Neural cell (in vitro differentiated cells): ENCODE measurements around the gene SP3. TPM values are rescaled to one million over a fixed set of nuclear protein-coding genes. Genes with fewer than 3 reads are reported as not detected.

Experiments
- H2AFZ ChIP-seq: fragments of 200-600, 300-800 bp; sonication (generic), shearing (Covaris generic); 2 replicates; pipeline ENCODE4 v1.6.0; 2014; ENCODE audit warnings: low read depth, mild to moderate bottlenecking, antibody characterized with exemption, low read length, moderate library complexity
- H3F3A ChIP-seq: fragments of 200-600 bp; shearing (Covaris generic); 2 replicates; pipeline ENCODE4 v1.6.1; 2016; ENCODE audit warnings: mild to moderate bottlenecking, moderate library complexity, mixed read lengths, antibody characterized with exemption, low read length; ENCODE audit not compliant: insufficient read depth, poor library complexity, severe bottlenecking
- H3K27ac ChIP-seq: fragments of 200-600, 300-800 bp; sonication (generic), shearing (Covaris generic); 2 replicates; pipeline ENCODE4 v1.5.1; 2014; ENCODE audit warnings: mild to moderate bottlenecking, low read length, moderate library complexity
- H3K27me3 ChIP-seq: fragments of 300-800, 200-600 bp; sonication (generic), shearing (Covaris generic); 2 replicates; pipeline ENCODE4 v1.6.0; 2014; ENCODE audit warnings: mild to moderate bottlenecking, low read depth, low read length, moderate library complexity; ENCODE audit not compliant: insufficient read depth
- H3K36me3 ChIP-seq: fragments of 300-800, 200-600 bp; sonication (generic), shearing (Covaris generic); 2 replicates; pipeline ENCODE4 v1.5.1; 2014; ENCODE audit warnings: mild to moderate bottlenecking, antibody characterized with exemption, low read length, moderate library complexity; ENCODE audit not compliant: insufficient read depth
- H3K4me2 ChIP-seq: fragments of 300-800, 200-600 bp; sonication (generic), shearing (Covaris generic); 2 replicates; pipeline ENCODE4 v1.6.0; 2014; ENCODE audit warnings: mild to moderate bottlenecking, low read length
- H3K4me3 ChIP-seq: fragments of 300-800, 200-600 bp; sonication (generic), shearing (Covaris generic); 2 replicates; pipeline ENCODE4 v1.5.1; 2014; ENCODE audit warnings: mild to moderate bottlenecking, low read length, moderate library complexity
- H3K79me2 ChIP-seq: fragments of 200-600 bp; shearing (Covaris generic); replicated peaks from 2 replicates; pipeline ENCODE4 v1.6.0; 2014; ENCODE audit warnings: mild to moderate bottlenecking, low read length, moderate library complexity; ENCODE audit not compliant: insufficient read depth
- H3K9ac ChIP-seq: fragments of 300-800, 200-600 bp; sonication (generic), shearing (Covaris generic); 2 replicates; pipeline ENCODE4 v1.6.1; 2016; ENCODE audit warnings: mild to moderate bottlenecking, low read length, mixed read lengths
- H3K9me2 ChIP-seq: fragments of 200-600 bp; shearing (Covaris generic); 2 replicates; pipeline ENCODE4 v1.6.1; 2016; ENCODE audit warnings: mild to moderate bottlenecking, low read length, mixed read lengths; ENCODE audit not compliant: insufficient read depth
- H3K9me3 ChIP-seq: fragments of 200-600, 300-800 bp; sonication (generic), shearing (Covaris generic); 2 replicates; pipeline ENCODE4 v1.6.1; 2016; ENCODE audit warnings: mild to moderate bottlenecking, mixed run types, low read length, moderate library complexity, mixed read lengths
- H4K20me1 ChIP-seq: fragments of 200-600 bp; shearing (Covaris generic); 2 replicates; pipeline ENCODE4 v1.6.1; 2016; ENCODE audit warnings: mild to moderate bottlenecking, mixed run types; ENCODE audit not compliant: insufficient read depth
- EP300 ChIP-seq: fragments of 450-650 bp; conservative IDR thresholded peaks from 2 replicates; pipeline ENCODE4 v1.6.1; 2014; ENCODE audit warnings: antibody characterized with exemption, mild to moderate bottlenecking, moderate library complexity; ENCODE audit not compliant: poor library complexity, severe bottlenecking
- EZH2 ChIP-seq: fragments of 200-600, 300-800 bp; shearing (Covaris generic), sonication (generic); IDR thresholded peaks from 2 replicates; pipeline ENCODE4 v1.6.1; 2014; ENCODE audit warnings: antibody characterized with exemption, low read length, borderline replicate concordance, mild to moderate bottlenecking; ENCODE audit not compliant: insufficient read depth, poor library complexity, severe bottlenecking
- MXI1 ChIP-seq: fragments of 450-650 bp; conservative IDR thresholded peaks from 2 replicates; pipeline ENCODE4 v1.6.1; 2014; ENCODE audit warnings: antibody characterized with exemption, mild to moderate bottlenecking; ENCODE audit not compliant: poor library complexity, severe bottlenecking
- POLR2AphosphoS5 ChIP-seq: IDR thresholded peaks from 2 replicates; pipeline ENCODE4 v1.6.1; 2012
- RAD21 ChIP-seq: fragments of 450-650 bp; conservative IDR thresholded peaks from 2 replicates; pipeline ENCODE4 v1.6.1; 2014; ENCODE audit warnings: antibody characterized with exemption, mild to moderate bottlenecking, moderate library complexity
- SMC3 ChIP-seq: fragments of 450-650 bp; conservative IDR thresholded peaks from 2 replicates; pipeline ENCODE4 v1.6.1; 2014; ENCODE audit warnings: antibody characterized with exemption, mild to moderate bottlenecking, moderate library complexity; ENCODE audit not compliant: poor library complexity
- TAF1 ChIP-seq: IDR thresholded peaks from 2 replicates; pipeline ENCODE4 v1.6.1; 2012; ENCODE audit warnings: low read depth
- polyA plus RNA-seq: library from polyadenylated mRNA; depleted of rRNA; stranded (reverse); fragments of >200 nt; gene quantifications from 2 replicates; pipeline ENCODE4 v1.2.3, GENCODE V29; 2014
- TF ChIP-seq, protein P1 (sequence below): fragments of 450-650 bp; IDR thresholded peaks from 2 replicates; pipeline ENCODE4 v1.5.1; 2014; ENCODE audit warnings: antibody characterized with exemption, mild to moderate bottlenecking, moderate library complexity; ENCODE audit not compliant: poor library complexity, severe bottlenecking
- TF ChIP-seq, protein P2 (sequence below): IDR thresholded peaks from 2 replicates; pipeline ENCODE4 v1.6.1; 2012; ENCODE audit warnings: borderline replicate concordance

SP3 gene
- polyA plus RNA-seq, 1 donor from 2014 or later, result 57.8 TPM

DNA sequence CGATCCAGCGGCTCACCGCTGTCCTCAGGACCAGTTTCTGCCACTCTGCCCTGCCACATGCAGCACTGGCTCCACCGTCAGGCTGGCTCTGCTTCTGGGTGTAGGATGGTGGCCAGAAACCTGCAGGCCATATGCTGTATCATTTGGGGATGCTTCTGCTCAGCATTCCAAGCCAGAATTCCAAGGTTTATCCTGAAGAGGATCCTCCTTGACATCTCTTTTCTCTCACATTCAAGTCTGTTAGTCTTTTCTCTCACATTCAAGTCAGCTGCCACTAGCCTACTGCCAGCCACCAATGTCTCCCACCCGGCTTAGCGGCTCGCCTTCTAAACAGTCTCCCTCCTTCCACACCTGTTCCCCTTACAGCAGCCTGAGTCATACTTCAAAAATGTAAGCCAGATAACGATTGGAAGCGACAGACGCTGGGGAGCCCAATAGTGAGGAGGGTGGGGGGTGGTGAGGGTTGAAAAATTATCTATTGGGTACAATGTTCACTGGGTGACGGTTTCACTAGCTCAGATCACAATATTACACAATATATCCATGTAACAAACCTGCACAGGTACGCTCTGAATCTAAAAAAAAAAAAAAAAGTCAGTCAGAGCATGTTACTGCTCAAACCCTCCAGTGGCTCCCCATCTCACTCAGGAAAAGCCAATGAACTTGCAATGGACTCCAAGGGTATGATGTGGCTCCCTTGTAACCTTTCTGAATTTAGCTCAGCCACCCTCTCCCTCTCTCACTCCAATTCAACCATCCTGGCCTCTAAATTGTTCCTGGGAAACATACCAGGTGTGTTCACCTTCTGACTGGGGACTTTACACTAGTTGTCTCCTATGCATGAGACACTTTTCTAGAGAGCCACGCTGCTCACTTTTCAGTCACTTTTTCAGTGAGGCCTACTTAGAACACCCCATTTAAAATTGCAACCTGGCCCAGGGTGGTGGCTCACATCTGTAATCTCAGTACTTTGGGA, 38.8 kb upstream of the SP3 start:
- H2AFZ ChIP-seq, result no peak overlapping the region
- no peaks in the 10 kb centered on the region for H3F3A ChIP-seq
- no peaks in the 10 kb centered on the region for H3K36me3 ChIP-seq
- H3K27me3 ChIP-seq, result no peaks in the 10 kb centered on the region
- no peak overlapping the region for H3K4me3 ChIP-seq
- no peaks in the 10 kb centered on the region for H3K9me2 ChIP-seq
- H3K79me2 ChIP-seq, result no peaks in the 10 kb centered on the region
- no peaks in the 10 kb centered on the region for H4K20me1 ChIP-seq
- no peak for TF ChIP-seq RAD21
- TF ChIP-seq TAF1, result no peak
- TF ChIP-seq SMC3, result no peak
- TF ChIP-seq MXI1, result no peak
- TF ChIP-seq, protein P1, sequence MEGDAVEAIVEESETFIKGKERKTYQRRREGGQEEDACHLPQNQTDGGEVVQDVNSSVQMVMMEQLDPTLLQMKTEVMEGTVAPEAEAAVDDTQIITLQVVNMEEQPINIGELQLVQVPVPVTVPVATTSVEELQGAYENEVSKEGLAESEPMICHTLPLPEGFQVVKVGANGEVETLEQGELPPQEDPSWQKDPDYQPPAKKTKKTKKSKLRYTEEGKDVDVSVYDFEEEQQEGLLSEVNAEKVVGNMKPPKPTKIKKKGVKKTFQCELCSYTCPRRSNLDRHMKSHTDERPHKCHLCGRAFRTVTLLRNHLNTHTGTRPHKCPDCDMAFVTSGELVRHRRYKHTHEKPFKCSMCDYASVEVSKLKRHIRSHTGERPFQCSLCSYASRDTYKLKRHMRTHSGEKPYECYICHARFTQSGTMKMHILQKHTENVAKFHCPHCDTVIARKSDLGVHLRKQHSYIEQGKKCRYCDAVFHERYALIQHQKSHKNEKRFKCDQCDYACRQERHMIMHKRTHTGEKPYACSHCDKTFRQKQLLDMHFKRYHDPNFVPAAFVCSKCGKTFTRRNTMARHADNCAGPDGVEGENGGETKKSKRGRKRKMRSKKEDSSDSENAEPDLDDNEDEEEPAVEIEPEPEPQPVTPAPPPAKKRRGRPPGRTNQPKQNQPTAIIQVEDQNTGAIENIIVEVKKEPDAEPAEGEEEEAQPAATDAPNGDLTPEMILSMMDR, result no peak
- TF ChIP-seq, protein P2, sequence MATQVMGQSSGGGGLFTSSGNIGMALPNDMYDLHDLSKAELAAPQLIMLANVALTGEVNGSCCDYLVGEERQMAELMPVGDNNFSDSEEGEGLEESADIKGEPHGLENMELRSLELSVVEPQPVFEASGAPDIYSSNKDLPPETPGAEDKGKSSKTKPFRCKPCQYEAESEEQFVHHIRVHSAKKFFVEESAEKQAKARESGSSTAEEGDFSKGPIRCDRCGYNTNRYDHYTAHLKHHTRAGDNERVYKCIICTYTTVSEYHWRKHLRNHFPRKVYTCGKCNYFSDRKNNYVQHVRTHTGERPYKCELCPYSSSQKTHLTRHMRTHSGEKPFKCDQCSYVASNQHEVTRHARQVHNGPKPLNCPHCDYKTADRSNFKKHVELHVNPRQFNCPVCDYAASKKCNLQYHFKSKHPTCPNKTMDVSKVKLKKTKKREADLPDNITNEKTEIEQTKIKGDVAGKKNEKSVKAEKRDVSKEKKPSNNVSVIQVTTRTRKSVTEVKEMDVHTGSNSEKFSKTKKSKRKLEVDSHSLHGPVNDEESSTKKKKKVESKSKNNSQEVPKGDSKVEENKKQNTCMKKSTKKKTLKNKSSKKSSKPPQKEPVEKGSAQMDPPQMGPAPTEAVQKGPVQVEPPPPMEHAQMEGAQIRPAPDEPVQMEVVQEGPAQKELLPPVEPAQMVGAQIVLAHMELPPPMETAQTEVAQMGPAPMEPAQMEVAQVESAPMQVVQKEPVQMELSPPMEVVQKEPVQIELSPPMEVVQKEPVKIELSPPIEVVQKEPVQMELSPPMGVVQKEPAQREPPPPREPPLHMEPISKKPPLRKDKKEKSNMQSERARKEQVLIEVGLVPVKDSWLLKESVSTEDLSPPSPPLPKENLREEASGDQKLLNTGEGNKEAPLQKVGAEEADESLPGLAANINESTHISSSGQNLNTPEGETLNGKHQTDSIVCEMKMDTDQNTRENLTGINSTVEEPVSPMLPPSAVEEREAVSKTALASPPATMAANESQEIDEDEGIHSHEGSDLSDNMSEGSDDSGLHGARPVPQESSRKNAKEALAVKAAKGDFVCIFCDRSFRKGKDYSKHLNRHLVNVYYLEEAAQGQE, result no peak
- TF ChIP-seq POLR2AphosphoS5, result no peak
- no peak for TF ChIP-seq EP300
- no peak for TF ChIP-seq EZH2
- no peaks in the 10 kb centered on the region for H3K9me3 ChIP-seq
- H3K27ac ChIP-seq, result no peak overlapping the region
- H3K9ac ChIP-seq, result no peak overlapping the region
- no peak overlapping the region for H3K4me2 ChIP-seq

DNA sequence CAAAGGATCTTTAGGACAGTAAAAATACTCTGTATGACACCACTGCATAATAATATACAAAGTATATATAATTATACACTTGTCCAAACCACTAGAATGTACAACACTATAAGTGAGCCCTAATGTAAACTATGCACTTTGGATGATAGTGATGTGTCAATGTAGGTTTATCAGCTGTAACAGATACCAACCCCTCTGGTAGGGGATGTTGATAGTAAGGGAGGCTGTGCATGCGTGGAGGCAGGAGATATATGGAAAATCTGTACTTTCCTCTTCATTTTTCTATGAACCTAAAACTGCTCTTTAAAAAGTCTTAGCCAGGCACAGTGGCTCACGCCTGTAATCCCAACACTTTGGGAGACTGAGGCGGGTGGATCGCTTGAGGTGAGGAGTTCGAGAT, 37.5 kb upstream of the SP3 start:
- H2AFZ ChIP-seq, result no peak overlapping the region
- no peak overlapping the region for H3K9ac ChIP-seq
- H3K4me2 ChIP-seq, result no peak overlapping the region
- no peak overlapping the region for H3K4me3 ChIP-seq
- no peaks in the 10 kb centered on the region for H3K27me3 ChIP-seq
- H3K36me3 ChIP-seq, result no peaks in the 10 kb centered on the region
- H3K9me2 ChIP-seq, result no peaks in the 10 kb centered on the region
- no peaks in the 10 kb centered on the region for H3K9me3 ChIP-seq
- TF ChIP-seq EZH2 (no peak), EP300 (no peak), RAD21 (no peak), TAF1 (no peak), SMC3 (no peak), POLR2AphosphoS5 (no peak), MXI1 (no peak)
- TF ChIP-seq, protein P1, result no peak
- TF ChIP-seq, protein P2, result no peak
- no peaks in the 10 kb centered on the region for H3K79me2 ChIP-seq
- no peak overlapping the region for H3K27ac ChIP-seq
- no peaks in the 10 kb centered on the region for H4K20me1 ChIP-seq
- no peaks in the 10 kb centered on the region for H3F3A ChIP-seq
